Measurements from ENCODE around the gene PKD1L1. TPM values are rescaled to one million over a fixed set of nuclear protein-coding genes. Genes with fewer than 3 reads are reported as not detected.

The PKD1L1 gene
- total RNA-seq, 1 donor from 2014 or later: 0.17 TPM

DNA sequence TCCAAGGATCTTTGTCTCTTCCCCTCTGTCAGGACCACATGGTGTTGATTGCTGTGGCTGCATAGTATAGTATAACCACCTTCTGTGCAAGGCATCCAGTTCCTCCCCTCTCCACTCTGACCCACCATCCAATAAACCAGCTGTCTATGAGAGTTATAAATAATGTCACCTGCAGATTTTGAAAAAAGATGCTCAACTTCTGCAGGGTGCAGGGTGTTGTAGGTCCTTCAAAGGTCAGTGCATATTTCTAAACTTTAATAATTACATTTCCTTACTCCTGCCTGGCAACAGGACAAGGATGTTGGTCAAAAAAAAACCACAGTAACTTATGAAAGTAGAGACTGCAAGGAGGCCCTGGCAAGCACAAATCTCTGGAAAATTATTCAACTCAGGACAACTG is 166.2 kb downstream of the PKD1L1 start:
- H3K27me3 Mint-ChIP-seq: peaks cover 18% of the 10 kb centered on the region
- peaks cover 21% of the 10 kb centered on the region for H3K9me3 Mint-ChIP-seq

DNA sequence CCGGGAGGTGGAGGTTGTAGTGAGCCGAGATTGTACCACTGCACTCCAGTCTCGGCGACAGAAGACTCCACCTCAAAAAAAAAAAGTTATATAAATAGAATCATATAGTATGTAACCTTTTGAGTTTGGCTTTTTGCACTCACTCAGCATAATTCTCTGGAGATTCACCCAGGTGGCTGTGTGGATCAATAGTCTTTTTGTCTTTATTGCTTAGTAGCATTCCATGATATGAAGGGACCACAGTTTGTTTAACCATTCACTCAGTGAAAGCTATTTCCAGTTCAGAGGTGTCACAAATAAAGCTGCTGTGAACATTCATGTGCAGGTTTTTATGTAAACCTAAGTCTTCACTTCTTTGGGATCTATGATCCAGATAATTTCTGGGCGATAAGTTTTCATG is 167.7 kb downstream of the PKD1L1 start:
- Mint-ChIP-seq H3K4me3 (no peak overlapping the region), H3K27ac (no peak overlapping the region), H3K36me3 (peaks cover 6% of the 10 kb centered on the region), H3K9me3 (peaks cover 21% of the 10 kb centered on the region), H3K27me3 (peaks cover 21% of the 10 kb centered on the region), H3K4me1 (ENCODE audit: unreplicated experiment) (peaks cover 46% of the 10 kb centered on the region)
- TF ChIP-seq, protein P1, sequence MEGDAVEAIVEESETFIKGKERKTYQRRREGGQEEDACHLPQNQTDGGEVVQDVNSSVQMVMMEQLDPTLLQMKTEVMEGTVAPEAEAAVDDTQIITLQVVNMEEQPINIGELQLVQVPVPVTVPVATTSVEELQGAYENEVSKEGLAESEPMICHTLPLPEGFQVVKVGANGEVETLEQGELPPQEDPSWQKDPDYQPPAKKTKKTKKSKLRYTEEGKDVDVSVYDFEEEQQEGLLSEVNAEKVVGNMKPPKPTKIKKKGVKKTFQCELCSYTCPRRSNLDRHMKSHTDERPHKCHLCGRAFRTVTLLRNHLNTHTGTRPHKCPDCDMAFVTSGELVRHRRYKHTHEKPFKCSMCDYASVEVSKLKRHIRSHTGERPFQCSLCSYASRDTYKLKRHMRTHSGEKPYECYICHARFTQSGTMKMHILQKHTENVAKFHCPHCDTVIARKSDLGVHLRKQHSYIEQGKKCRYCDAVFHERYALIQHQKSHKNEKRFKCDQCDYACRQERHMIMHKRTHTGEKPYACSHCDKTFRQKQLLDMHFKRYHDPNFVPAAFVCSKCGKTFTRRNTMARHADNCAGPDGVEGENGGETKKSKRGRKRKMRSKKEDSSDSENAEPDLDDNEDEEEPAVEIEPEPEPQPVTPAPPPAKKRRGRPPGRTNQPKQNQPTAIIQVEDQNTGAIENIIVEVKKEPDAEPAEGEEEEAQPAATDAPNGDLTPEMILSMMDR (conservative IDR thresholded peaks at IDR 0.05): no peak
- DNase-seq (ENCODE audit: extremely low spot score, unreplicated experiment): no peak

More for the DNA sequence above, 166.2 kb downstream of the PKD1L1 start:
- peaks cover 6% of the 10 kb centered on the region for H3K36me3 Mint-ChIP-seq
- H3K4me3 Mint-ChIP-seq: no peak overlapping the region
- H3K4me1 Mint-ChIP-seq (ENCODE audit: unreplicated experiment): peaks cover 57% of the 10 kb centered on the region
- TF ChIP-seq, protein P1 (conservative IDR thresholded peaks at IDR 0.05): no peak
- H3K27ac Mint-ChIP-seq: no peak overlapping the region
- DNase-seq (ENCODE audit: extremely low spot score, unreplicated experiment): no peak

DNA sequence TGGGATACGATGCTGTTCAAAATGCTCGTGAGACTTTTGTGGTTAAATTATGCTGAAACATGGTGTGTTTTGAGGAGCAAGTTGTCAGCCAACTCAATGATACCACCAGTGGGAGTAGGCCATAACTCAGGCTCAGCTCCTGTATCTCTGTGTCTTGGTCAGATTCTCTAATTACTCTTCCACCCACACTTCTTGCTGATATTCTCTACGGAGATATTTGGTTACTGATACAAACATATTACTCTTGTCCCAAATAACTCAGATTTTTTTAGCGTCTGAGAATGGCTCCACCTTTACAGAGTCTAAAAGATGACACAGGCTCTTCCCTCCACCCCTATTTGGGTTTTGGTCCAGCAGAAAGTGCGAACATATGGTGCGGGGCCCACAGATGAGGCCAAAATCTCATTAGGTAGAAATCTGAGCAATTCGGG is 168.9 kb downstream of the PKD1L1 start:
- Mint-ChIP-seq H3K36me3 (peaks cover 6% of the 10 kb centered on the region), H3K27ac (no peak overlapping the region), H3K4me3 (no peak overlapping the region), H3K27me3 (peaks cover 26% of the 10 kb centered on the region), H3K9me3 (peaks cover 21% of the 10 kb centered on the region), H3K4me1 (ENCODE audit: unreplicated experiment) (peaks cover 45% of the 10 kb centered on the region)
- TF ChIP-seq, protein P1 (conservative IDR thresholded peaks at IDR 0.05): no peak
- DNase-seq (ENCODE audit: extremely low spot score, unreplicated experiment): no peak

DNA sequence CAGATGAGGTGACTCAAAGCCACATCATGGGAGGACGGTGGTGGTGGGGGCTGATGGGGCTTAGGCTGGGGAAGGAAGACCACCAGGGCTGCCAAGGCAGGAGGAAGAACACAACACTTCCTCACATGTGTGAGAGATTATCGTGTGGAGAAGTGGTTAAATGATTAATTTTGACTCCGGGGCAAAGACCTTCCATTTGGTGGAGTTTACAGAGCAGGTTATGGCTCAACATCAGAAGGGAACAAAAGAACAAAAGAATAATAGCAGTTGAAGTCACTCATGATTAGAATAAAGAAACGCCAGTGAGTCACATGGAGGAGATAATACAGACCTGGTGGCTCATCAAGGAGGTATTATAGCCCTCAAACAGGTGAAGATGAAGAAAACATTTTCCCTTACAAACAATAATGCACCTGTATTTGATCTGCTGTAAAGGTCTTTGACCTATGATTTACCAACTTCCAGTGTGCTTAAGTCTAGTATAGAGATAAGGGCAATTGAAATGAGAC is 170.1 kb downstream of the PKD1L1 start:
- Mint-ChIP-seq H3K27me3 (peaks cover 36% of the 10 kb centered on the region), H3K4me3 (no peak overlapping the region), H3K4me1 (ENCODE audit: unreplicated experiment) (peaks cover 43% of the 10 kb centered on the region), H3K36me3 (peaks cover 6% of the 10 kb centered on the region), H3K9me3 (peaks cover 21% of the 10 kb centered on the region), H3K27ac (no peak overlapping the region)
- TF ChIP-seq, protein P1 (conservative IDR thresholded peaks at IDR 0.05): no peak
- DNase-seq (ENCODE audit: extremely low spot score, unreplicated experiment): no peak

DNA sequence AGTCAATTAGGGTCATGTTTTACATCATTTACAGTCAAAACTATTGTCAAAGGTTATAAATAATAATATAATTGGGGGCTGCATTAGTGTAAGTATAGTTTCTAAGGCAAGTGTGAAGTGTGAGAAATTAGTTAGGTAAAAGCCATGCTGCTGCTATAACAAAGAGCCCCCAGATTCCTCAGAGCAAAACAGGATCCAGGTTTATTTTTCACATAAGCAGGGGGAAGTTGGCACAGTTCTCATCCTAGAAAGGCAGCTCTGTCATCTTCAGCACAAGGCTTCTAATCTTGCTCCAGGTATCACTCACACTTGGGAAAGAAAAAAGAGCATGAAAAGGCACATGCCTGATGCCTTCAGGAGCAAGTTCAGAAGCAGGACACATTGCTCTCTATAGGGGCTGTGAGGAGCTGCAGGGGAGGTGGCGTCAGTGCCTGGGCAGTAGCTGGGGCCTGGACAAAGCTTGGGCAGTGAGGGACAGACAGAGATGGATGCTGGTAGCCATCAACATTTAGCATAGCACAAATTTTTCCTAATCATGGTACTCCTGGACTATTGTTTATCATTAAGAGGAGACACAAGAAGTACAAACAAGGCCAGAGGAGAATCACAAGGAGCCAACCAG is 170.6 kb downstream of the PKD1L1 start:
- H3K4me3 Mint-ChIP-seq: no peak overlapping the region
- no peak for DNase-seq (ENCODE audit: extremely low spot score, unreplicated experiment)

More for the DNA sequence above, 170.6 kb downstream of the PKD1L1 start:
- H3K4me1 Mint-ChIP-seq (ENCODE audit: unreplicated experiment): peaks cover 44% of the 10 kb centered on the region
- peaks cover 6% of the 10 kb centered on the region for H3K36me3 Mint-ChIP-seq
- TF ChIP-seq, protein P1 (conservative IDR thresholded peaks at IDR 0.05): no peak
- H3K9me3 Mint-ChIP-seq: peaks cover 18% of the 10 kb centered on the region
- H3K27ac Mint-ChIP-seq: no peak overlapping the region
- peaks cover 36% of the 10 kb centered on the region for H3K27me3 Mint-ChIP-seq

Measured in type B pancreatic cell (in vitro differentiated cells).